GM19468 (cell line): ENCODE measurements around the gene ADCY3.

ENCODE experiments used
- ATAC-seq: cut with Tn5 transposase; IDR thresholded peaks from one replicate; pipeline ENCODE4 v1.9.1; 2021; ENCODE audit warnings: mild to moderate bottlenecking, moderate library complexity, moderate number of reproducible peaks; ENCODE audit not compliant: unreplicated experiment; ENCODE audit errors: extremely low read depth

Gene ADCY3

DNA sequence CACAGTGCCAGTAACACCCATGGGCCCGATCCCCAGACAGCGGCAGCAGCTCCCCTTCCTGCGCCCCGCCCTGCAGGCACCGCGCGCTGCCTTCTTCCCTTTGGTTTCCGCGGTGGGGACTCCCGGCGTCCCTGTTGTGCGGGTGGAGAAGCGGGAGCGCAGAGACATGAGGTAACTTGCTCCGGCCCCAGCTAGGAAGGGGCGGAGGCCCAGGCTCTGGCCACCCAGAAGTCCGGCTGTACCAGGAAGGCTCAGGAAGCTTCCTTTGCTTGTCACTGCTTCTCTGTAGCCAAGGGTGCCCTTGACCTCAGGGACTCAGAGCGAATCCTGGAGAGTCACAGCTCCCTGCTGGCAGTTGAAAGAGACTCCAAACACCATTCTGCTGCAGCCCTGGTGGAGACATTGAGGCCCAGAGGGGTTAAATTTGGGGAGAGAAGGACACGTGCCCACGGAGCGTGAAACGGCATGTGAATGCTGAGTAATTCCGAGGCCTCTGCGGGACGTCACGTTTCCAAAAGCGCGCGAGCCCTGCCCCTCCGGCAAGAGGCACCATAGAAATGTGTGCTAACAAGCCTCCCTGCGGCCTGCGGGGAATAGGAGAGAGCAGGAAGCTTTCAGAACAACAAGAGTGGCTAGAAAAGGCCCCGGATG lies 6.7 kb upstream of the ADCY3 start:
- ATAC-seq, result no peak

DNA sequence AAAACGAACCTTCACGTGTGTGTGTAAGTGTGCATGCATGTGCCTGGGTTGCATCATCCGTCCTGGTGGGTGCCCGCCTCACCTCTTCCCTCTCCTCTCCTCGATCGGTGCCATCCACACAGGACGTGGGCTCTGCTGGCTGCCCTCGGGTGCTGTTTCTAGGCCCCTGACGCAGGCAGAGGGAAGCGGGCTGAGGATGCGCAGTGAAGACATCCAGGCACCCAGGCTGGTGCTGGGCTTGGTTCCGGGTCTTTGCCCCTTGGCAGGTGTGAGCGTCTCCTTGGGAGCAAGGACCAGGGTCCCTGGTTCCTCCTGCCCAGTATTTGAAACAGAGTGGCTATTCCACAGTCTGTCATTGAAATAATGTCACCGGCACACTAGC lies 6.2 kb upstream of the ADCY3 start:
- ATAC-seq, result no peak

DNA sequence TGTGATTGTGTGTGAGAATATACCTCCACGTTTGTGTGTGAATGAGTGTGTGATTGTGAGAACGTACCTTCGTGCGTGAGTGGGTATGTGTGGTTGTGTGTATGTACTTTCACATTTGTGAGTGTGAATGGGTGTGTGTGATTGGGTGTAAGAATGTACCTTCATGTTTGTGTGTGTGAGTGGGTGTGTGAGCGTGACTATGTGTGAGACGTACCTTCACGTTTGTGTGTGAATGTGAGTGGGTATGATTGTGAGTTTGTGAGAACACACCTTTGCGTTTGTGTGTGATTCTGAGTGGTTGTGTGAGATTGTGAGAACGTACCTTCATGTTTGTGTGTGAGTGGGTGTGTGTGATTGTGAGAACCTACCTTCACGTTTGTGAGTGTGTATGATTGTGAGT lies 5.8 kb upstream of the ADCY3 start:
- ATAC-seq, result no peak

DNA sequence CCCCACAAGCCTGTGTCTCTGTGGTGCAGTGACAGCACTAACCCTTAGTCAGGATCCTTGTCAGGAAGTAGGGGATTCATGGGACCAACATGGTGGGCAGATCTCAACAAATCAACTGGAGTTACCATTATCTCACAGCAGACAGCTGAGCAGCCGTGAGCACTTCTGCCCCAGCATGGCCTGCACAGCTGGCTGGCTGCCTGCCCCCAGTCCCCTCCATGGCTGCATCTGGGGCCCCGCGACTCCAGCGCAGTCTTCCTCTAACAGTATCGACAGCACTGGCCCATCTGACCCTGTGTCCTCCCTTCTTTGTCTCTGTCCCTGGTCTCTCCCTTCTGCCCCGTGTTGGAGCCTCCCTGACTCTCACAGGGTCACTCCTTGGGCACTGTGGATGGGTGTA lies 4.7 kb upstream of the ADCY3 start:
- ATAC-seq, result no peak

DNA sequence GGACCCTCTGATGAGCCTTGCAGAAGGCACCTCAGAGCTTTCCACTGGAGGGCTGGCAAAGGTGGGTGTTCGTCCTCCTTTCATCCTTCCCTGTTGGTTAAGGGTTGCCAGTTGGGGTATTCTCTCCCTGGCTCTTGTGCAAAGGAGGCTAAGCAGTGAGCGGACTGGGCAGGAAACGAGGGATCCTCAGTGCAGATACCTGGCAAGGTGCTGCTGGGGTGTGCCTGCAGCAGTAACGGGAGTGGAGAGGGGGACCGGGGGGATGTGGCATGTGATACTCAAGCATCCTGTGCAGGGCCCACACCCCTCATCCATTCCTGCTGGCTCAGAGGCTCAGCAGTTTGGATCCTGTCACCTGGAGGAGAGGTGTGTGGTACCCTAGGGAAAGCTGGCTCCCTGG lies 4.2 kb upstream of the ADCY3 start:
- ATAC-seq, result no peak

DNA sequence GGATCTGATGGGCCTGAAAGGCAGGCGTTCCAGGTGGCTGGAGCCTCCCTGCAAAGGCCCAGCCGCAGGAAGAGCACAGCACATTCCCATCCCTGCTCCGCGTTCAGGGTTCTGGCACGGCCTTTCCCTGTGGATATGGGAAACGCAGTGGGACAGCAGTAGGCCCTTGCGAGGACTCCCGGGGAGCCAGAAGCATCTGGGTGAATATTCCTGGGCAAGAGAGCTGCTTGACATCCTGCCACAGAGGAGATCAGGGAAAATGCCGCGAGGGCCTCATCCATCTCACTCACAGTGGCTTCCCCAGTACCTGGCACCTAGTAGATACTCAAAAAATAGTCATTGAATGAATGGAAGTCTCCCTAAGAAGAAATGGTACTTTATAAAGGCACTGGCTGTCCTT lies 3.1 kb upstream of the ADCY3 start:
- ATAC-seq, result no peak

DNA sequence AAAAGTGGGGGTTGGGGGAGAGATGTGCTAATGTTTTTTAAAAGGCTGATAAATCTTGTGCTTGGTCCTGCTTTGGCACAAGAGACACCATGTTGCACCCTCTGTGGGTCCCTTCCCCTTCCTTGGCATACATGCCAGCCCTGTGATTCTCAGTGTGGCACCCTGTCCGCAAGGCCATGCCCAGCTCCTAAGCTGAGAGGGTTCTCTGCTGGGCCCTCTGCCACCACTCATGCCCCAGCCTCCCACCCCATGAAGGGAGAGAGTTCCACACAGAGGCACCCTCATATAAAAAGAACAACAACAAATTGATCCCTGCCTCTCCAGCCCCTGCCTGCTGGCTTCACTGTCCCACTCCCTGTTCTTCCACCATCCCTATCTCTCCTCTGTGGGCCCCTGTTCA lies 2.5 kb upstream of the ADCY3 start:
- ATAC-seq, result no peak

DNA sequence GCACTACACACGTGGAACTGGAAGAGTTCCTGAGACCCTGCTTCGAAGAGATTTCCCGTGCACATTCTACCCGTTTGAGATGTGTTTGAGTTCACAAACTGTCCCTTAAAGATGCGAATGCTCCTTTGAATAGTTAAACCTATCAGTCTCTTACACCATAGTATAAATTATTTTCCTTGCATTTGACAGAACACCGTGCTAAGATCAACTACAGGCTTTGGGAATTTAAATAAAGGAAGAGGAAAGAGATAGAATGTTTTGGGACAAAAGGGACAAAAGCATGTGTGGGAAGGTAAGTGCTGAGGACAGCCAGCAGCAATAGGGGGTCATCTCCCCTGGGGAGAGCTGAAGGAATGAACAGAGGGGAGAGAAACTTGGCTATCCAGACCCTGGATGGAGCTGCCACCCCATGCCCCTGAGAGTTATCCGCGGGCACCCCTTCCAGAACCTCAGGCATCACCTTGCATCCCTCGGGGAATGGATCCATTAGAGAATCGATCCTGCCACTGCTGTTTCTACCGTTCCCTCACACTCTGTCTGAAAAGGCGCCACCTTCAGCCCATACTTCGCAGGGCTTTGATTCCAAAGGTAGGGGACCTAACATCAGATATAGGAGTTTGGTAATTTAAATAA lies 888 bp upstream of the ADCY3 start:
- no peak for ATAC-seq

DNA sequence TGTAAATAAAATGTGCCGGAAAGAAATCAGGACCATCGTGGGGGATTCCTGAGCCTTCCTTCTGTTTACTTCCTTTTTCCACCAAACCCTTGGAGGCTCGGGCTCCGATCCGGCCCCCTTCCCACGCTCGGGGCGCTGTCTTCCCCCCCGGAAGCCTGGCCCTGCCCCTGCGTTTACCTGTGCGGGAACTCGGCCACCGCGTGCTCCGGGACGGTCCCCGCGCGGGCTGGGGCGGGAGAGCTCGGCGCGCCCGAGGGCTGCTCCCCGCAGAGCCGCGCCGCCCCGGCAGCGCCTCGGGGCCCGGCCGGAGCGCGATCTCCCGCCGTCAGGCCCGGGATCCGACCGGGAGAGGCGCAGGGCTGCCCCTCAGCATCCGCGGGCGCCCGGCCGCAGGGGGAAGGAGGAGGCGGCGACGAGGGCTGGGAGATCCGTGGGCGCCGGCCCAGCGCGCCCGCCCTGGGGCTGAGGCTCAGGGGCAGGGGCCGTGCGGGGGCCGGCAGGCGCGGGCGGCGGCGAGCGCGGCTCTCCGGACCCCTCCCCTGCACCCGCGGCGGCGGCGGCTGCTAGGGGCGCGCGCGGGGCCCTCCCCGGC lies 435 bp downstream of the ADCY3 start:
- no peak for ATAC-seq

DNA sequence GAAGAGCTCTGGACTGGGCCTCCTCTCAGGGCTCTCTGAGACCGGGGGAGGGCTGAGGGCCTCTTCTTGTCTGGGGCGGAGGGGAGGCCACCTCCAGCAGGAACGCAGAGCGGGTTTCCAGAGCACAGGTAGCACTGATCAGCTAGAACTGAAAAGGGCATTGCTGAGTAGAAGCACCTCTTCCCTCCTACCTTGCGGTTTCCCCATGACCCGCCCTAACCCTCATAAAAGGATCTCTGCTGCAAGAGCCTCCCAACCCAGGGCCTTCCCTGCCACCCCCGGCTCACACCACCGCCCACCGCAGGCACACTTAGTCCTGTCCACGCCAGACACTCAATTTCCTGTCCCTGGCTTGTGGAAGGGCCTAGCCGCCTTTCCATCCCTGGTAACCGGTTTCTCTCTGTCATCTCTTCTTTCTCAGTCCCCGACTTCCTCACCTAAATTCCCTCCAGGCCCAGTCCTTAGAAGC lies 966 bp downstream of the ADCY3 start:
- ATAC-seq, result no peak

DNA sequence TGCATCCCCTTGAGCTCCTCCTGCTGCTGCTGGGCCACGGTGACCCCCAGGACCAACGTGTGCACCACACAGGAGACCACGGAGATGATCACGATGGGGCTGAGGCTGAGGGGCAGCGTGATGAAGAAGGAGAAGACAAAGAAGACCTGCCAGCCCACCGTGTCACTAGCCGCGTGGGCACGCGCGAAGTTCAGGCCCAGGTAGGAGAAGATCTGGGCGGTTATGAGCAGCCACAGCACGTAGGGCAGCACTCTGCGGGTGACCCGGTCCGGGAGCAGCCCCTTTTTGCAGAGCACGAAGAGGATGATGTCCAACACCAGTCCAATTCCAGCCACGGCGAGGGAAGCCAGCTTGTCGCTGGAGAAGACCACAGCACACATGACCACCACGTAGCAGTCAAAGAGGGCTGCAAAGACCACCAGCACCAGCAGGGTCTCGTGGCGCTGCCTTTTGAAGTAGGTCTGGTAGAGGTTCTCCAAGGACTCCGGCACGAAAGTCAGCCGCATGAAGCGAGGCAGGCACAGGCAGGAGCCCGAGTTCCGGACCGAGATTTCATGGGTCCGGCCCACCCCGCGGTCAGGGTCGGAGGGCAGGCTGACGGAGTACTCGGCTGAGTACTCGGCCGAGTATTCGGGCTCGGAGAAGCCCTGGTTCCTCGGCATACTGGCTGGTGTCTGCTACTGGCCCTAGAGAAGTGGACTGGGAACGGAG lies 1.6 kb downstream of the ADCY3 start:
- ATAC-seq, result no peak

DNA sequence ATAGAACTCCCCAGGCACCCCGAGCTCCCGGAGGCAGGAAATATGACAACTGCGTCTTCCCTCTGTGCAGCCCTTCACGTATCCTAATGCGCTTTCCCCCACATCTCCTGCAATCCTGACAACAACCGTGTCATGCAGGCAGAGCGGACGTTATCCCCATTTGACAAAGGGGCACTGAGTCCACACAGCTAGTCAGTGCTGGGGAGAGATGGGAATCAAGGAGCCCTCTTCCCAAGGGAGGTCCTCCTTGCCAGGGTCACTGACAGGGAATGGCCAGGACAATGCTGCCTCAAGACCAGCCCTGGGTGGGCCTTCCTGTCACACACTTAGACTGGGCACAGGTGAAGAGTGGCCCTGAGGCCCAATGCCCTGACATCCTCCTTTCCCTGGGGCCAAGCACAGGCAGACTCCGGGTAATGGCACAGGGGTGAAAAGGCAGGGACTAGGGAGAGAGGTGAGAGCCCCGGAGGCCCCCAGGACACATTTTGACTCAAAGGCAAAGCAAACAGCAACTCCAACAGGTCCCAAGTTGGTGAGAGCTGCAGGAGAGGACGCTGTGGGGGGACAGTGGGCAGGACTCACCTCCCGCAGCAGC lies 2.2 kb downstream of the ADCY3 start:
- no peak for ATAC-seq

DNA sequence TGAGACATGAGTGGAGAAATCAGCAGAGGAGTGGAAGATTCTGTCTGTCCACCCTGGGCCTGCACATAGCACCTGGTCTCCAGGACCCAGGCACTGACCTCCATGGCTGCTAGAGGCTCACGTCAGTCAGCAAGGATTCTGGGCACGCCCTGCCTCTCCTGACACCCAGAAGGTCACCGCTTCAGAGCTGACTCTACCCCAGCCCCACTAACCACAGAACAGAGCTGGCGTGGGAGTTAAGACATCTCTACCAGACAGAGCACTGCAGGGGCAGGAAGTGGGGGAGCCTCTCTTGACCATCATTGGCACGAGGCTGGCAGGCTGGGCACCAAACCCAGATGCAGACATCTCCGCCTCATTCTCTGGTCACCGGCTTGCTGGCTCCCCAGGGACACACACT lies 3.0 kb downstream of the ADCY3 start:
- ATAC-seq, result no peak

DNA sequence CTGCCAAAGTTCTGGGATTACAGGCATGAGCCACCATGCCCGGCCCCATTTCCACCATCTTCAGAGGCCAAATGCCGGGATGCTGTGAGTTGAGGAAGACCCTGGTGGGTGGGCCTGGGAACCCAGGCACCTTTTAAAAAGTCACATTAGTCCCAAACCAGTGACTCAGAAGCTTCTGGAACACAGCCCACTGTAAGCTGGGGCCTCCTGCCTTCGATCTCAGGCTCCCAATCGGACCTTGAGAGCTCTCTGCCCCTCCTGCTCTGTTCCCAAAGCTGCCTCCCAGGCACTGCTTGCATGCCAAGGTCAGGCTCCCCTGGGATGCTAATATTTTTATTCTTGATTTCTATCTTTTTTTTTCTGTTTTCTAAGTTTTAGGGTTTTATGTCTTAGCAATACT lies 4.2 kb downstream of the ADCY3 start:
- no peak for ATAC-seq

DNA sequence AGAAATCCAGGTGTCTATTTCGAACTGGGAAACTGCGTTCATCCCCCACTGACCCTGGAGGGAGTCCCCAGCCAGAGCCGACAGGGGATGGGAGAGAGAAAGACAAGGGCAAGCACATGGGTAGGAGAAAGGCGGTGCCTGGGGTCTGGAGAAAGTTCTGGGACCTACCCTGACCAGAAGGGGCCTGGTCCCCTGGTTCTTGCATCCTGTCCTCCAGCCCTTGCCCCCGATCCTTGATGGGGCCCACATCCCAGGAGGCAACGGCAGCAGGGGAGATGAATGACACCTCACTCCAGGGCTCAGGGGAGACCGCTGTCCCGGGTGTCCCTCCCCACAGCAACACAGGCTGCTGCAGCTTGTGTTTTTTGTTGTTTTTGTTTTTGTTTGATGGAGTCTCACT lies 4.9 kb downstream of the ADCY3 start:
- ATAC-seq, result no peak

DNA sequence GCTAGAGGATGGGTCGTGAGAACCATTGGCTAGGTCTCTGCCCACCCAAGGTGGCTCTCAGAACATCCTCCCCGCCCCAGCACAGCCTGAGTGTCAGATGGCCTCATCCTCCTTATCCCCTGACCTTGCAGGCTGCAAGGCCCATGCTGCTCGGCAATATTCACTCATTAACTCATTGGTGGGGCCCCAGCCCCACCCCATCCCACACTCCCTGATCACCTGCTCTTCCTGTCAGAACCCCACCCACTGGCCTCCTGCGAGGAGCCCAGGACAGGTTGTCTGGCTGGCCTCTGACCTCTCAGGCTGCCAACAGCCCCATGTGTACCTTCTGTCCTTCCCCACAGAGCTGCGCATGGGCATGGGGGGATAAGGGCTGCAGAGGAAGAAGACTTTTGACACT lies 5.3 kb downstream of the ADCY3 start:
- ATAC-seq, result no peak

DNA sequence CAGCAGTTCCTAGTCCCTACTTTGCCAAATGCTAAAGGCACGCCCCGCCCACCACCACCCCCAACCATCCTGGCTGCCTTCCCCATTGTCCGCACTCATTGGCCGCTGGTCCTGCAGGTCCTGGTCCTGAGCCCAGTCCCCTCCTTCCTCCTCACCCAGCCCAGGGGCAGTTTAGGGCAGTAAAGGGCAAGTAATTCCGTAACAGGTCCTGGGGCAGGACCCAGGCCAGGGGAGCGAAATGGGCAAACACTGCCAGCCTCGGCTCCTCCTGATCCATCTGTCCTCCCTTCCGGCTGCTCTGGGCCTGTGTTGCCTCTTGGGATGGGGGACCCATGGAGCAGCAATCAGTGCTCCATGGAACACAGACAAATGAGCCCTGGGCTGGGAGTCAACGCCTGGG lies 6.1 kb downstream of the ADCY3 start:
- ATAC-seq, result no peak

DNA sequence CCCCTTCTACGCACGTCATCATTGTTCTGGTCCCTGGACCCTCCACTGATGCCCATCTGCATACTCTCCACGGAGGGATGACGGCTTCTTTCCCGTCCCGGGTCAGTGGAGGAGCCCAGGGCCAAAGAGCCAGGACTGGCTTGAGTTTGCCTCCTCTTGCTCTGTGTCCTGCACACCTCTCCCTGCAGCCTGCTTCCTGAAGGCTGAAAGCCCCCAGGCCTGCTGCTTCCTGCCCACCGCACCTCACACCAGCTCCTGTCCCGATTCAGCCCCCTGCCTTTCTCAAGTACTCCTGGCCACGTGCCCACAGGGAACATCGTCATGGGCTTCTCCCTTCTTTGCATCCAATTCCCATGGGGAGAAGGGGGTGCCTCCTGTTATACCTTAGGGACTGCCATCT lies 7.1 kb downstream of the ADCY3 start:
- no peak for ATAC-seq

DNA sequence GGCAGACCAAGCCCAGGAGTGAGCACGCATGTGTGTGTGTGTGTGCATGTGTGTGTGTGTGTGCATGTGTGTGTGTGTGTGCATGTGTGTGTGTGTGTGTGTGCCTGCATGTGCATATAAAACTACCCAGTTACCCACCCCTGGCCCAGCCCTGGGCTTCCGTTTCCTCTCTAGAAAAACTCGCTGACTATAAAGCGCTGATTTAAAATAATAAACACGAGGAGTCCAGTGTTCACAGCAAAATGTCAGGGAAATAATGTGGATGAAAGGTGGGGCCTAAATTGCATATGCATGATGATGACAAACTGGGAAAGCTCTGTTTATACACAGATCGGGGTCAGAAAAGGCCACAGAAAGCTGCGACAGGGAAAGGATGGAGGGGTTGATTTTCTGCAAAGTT lies 7.5 kb downstream of the ADCY3 start:
- no peak for ATAC-seq

DNA sequence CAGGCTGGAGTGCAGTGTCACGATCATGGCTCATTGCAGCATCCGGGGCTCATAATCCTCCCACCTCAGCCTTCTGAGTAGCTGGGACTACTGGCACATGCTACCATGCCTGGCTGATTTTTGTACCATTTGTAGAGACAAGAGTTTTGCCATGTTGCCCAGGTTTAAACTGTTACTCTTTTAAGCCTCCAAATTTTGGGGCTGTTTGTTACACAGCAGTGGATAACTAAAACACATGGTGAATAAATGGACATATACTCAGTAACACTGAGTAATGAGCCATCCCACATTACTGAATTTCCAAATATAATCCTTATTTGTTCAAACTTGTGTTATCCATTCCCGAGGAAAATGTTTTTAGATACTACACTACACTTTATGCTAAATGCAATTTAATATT lies 9.8 kb downstream of the ADCY3 start:
- no peak for ATAC-seq

DNA sequence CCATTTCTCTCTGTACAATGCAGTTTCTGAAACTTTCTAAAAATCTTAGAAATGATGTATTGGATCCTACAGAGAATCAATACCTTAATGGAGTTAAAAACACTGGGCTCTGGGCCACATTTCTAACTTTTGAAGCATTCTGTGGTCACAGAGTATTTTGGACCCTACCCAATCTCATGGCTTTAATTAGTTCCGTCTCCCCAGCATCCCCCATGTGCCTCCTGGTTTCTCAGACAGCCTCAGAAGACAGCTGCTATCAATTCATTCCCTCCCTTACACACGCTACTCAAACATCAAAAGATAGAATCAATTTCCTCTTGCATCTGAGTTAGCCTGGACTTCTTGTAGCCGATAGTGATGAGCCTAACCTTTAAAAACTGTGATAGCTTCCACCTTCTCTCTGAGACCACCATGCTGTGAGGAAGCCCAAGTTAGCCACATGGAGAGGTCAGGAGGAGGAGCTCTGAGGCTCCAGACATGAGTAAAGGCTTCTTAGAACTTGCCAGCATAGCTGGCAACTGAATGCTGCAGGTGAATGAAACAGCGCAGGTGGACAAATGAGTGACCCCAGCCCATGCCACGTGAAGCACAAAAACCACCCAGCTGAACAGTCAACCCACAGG lies 10.4 kb downstream of the ADCY3 start:
- ATAC-seq, result no peak
